ENCODE results near the gene UBE2J2. TPM values are rescaled to one million over a fixed set of nuclear protein-coding genes. Genes with fewer than 3 reads are reported as not detected.

The UBE2J2 gene
- polyA plus RNA-seq, 1 donor from 2014 or later: 79.7 TPM

GRCh38 chr1:1264026-1264425 is 9.6 kb downstream of the UBE2J2 start:
- H3F3A ChIP-seq (ENCODE audit: insufficient read depth, low read length, poor library complexity, severe bottlenecking): no peaks in the 10 kb centered on the region
- no peak overlapping the region for H3K9ac ChIP-seq (ENCODE audit: low read length)
- H3K27ac ChIP-seq (ENCODE audit: low read length): no peak overlapping the region
- no peak overlapping the region for H3K4me3 ChIP-seq (ENCODE audit: low read length)
- no peaks in the 10 kb centered on the region for H3K36me3 ChIP-seq (ENCODE audit: insufficient read depth, low read length)
- H3K79me2 ChIP-seq (replicated peaks; ENCODE audit: insufficient read depth, low read length): peaks cover 2% of the 10 kb centered on the region
- TF ChIP-seq MXI1 (conservative IDR thresholded peaks at IDR 0.05; ENCODE audit: poor library complexity, severe bottlenecking): no peak
- TF ChIP-seq POLR2AphosphoS5 (IDR thresholded peaks at IDR 0.05): no peak
- no peak for TF ChIP-seq REST (IDR thresholded peaks at IDR 0.05; ENCODE audit: borderline replicate concordance)
- no peak for TF ChIP-seq RAD21 (conservative IDR thresholded peaks at IDR 0.05)
- no peak for TF ChIP-seq SMC3 (conservative IDR thresholded peaks at IDR 0.05; ENCODE audit: poor library complexity)
- no peak for TF ChIP-seq EP300 (conservative IDR thresholded peaks at IDR 0.05; ENCODE audit: poor library complexity, severe bottlenecking)
- TF ChIP-seq TAF1 (IDR thresholded peaks at IDR 0.05; ENCODE audit: low read depth): no peak
- no peak for TF ChIP-seq CTCF (IDR thresholded peaks at IDR 0.05; ENCODE audit: poor library complexity, severe bottlenecking)
- no peak for TF ChIP-seq EZH2 (IDR thresholded peaks at IDR 0.05; ENCODE audit: borderline replicate concordance, insufficient read depth, low read length, poor library complexity, severe bottlenecking)
- H3K9me2 ChIP-seq (ENCODE audit: insufficient read depth, low read length): no peaks in the 10 kb centered on the region
- H3K4me2 ChIP-seq (ENCODE audit: low read length): no peak overlapping the region
- H2AFZ ChIP-seq (ENCODE audit: low read depth, low read length): no peak overlapping the region
- no peaks in the 10 kb centered on the region for H4K20me1 ChIP-seq (ENCODE audit: insufficient read depth)
- H3K9me3 ChIP-seq (ENCODE audit: low read length): no peaks in the 10 kb centered on the region
- no peaks in the 10 kb centered on the region for H3K27me3 ChIP-seq (ENCODE audit: insufficient read depth, low read depth, low read length)

- TF ChIP-seq MXI1 (conservative IDR thresholded peaks at IDR 0.05; ENCODE audit: poor library complexity, severe bottlenecking) (no peak), POLR2AphosphoS5 (IDR thresholded peaks at IDR 0.05) (no peak), REST (IDR thresholded peaks at IDR 0.05; ENCODE audit: borderline replicate concordance) (no peak), TAF1 (IDR thresholded peaks at IDR 0.05; ENCODE audit: low read depth) (no peak), RAD21 (conservative IDR thresholded peaks at IDR 0.05) (no peak), CTCF (IDR thresholded peaks at IDR 0.05; ENCODE audit: poor library complexity, severe bottlenecking) (no peak), EP300 (conservative IDR thresholded peaks at IDR 0.05; ENCODE audit: poor library complexity, severe bottlenecking) (no peak), SMC3 (conservative IDR thresholded peaks at IDR 0.05; ENCODE audit: poor library complexity) (no peak)
- Histone ChIP-seq H2AFZ (ENCODE audit: low read depth, low read length) (no peak overlapping the region), H3K79me2 (replicated peaks; ENCODE audit: insufficient read depth, low read length) (peaks cover 2% of the 10 kb centered on the region), H3K9me2 (ENCODE audit: insufficient read depth, low read length) (no peaks in the 10 kb centered on the region), H3K36me3 (ENCODE audit: insufficient read depth, low read length) (no peaks in the 10 kb centered on the region), H3K27ac (ENCODE audit: low read length) (no peak overlapping the region), H4K20me1 (ENCODE audit: insufficient read depth) (no peaks in the 10 kb centered on the region), H3K9ac (ENCODE audit: low read length) (no peak overlapping the region), H3K27me3 (ENCODE audit: insufficient read depth, low read depth, low read length) (no peaks in the 10 kb centered on the region), H3K9me3 (ENCODE audit: low read length) (no peaks in the 10 kb centered on the region), H3F3A (ENCODE audit: insufficient read depth, low read length, poor library complexity, severe bottlenecking) (no peaks in the 10 kb centered on the region), H3K4me3 (ENCODE audit: low read length) (no peak overlapping the region), H3K4me2 (ENCODE audit: low read length) (no peak overlapping the region)
These were observed 10.9 kb downstream of the UBE2J2 start for GRCh38 chr1:1262758-1263157.

Measured in neural cell (in vitro differentiated cells).